ENCODE results near the gene LLGL1. TPM values are rescaled to one million over a fixed set of nuclear protein-coding genes. Genes with fewer than 3 reads are reported as not detected.

LLGL1 gene
- total and polyA plus RNA-seq, 11 donors = 5.3 to 20.7 (median 9.0) TPM

Other genes starting within 250 kb of the LLGL1 start
- gene ATPAF2, start 186.5 kb upstream of the LLGL1 start, total RNA-seq = 10 to 100 TPM; 25.6 to 46.2 (median 37.6) TPM
- gene ATPAF2, start 186.5 kb upstream of the LLGL1 start, polyA plus RNA-seq = 10 to 100 TPM; 29.6 to 51.4 TPM
- gene GID4, start 186.2 kb upstream of the LLGL1 start, total RNA-seq = 10 to 100 TPM; 15.3 to 27.7 (median 18.2) TPM
- 10 to 100 TPM in 1 of 2 donors, 1 to 10 TPM in 1; 8.0 to 19.8 TPM for gene GID4, start 186.2 kb upstream of the LLGL1 start, polyA plus RNA-seq
- gene DRG2, start 137.7 kb upstream of the LLGL1 start, total RNA-seq = 10 to 100 TPM; 17.5 to 28.8 (median 19.5) TPM
- gene DRG2, start 137.7 kb upstream of the LLGL1 start, polyA plus RNA-seq = 10 to 100 TPM; 28.0 to 29.0 TPM
- under 1 TPM in 7 of 9 donors, not detected in 2; 0.12 to 0.53 (median 0.35) TPM for gene MYO15A, start 116.9 kb upstream of the LLGL1 start, total RNA-seq
- under 1 TPM; 0.21 to 0.30 TPM for gene MYO15A, start 116.9 kb upstream of the LLGL1 start, polyA plus RNA-seq
- 100 to 1,000 TPM; 147 to 233 (median 198) TPM for gene ALKBH5, start 41.8 kb upstream of the LLGL1 start, total RNA-seq
- 100 to 1,000 TPM in 1 of 2 donors, 10 to 100 TPM in 1; 89.2 to 122 TPM for gene ALKBH5, start 41.8 kb upstream of the LLGL1 start, polyA plus RNA-seq
- gene FLII, start 33.1 kb downstream of the LLGL1 start, total RNA-seq = 100 to 1,000 TPM; 218 to 535 (median 307) TPM
- 100 to 1,000 TPM; 321 to 364 TPM for gene FLII, start 33.1 kb downstream of the LLGL1 start, polyA plus RNA-seq
- gene MIEF2, start 35.0 kb downstream of the LLGL1 start, total RNA-seq = 10 to 100 TPM; 23.2 to 46.9 (median 26.7) TPM
- 10 to 100 TPM; 18.8 to 27.4 TPM for gene MIEF2, start 35.0 kb downstream of the LLGL1 start, polyA plus RNA-seq
- gene TOP3A, start 89.4 kb downstream of the LLGL1 start, total RNA-seq = 10 to 100 TPM in 8 of 9 donors, 1 to 10 TPM in 1; 9.4 to 26.1 (median 12.8) TPM
- gene TOP3A, start 89.4 kb downstream of the LLGL1 start, polyA plus RNA-seq = 10 to 100 TPM in 1 of 2 donors, 1 to 10 TPM in 1; 9.7 to 14.8 TPM
- gene SMCR8, start 89.7 kb downstream of the LLGL1 start, total RNA-seq = 10 to 100 TPM in 8 of 9 donors, 1 to 10 TPM in 1; 9.7 to 17.6 (median 13.1) TPM
- gene SMCR8, start 89.7 kb downstream of the LLGL1 start, polyA plus RNA-seq = 10 to 100 TPM in 1 of 2 donors, 1 to 10 TPM in 1; 2.9 to 10.7 TPM
- gene SHMT1, start 137.9 kb downstream of the LLGL1 start, total RNA-seq = 10 to 100 TPM in 2 of 9 donors, 1 to 10 TPM in 7; 3.8 to 15.5 (median 8.6) TPM
- gene SHMT1, start 137.9 kb downstream of the LLGL1 start, polyA plus RNA-seq = 1 to 10 TPM; 5.1 to 7.1 TPM
- not detected for gene EVPLL, start 152.1 kb downstream of the LLGL1 start, total RNA-seq
- gene EVPLL, start 152.1 kb downstream of the LLGL1 start, polyA plus RNA-seq = not detected